ENCODE data around the gene ARMH2. TPM values are rescaled to one million over a fixed set of nuclear protein-coding genes. Genes with fewer than 3 reads are reported as not detected.

Gene ARMH2
- polyA plus RNA-seq, 1 donor from 2014 or later: 0.50 TPM

- no peaks in the 10 kb centered on the region for H3K27me3 Mint-ChIP-seq
Measured at GRCh38 chr6:24827970-24828369, 29.3 kb upstream of the ARMH2 start.

GRCh38 chr6:24827162-24827561, 28.4 kb upstream of the ARMH2 start:
- peaks cover 5% of the 10 kb centered on the region for H3K36me3 Mint-ChIP-seq
- H3K9me3 Mint-ChIP-seq: no peaks in the 10 kb centered on the region
- H3K27me3 Mint-ChIP-seq: no peaks in the 10 kb centered on the region
- no peak overlapping the region for H3K4me3 Mint-ChIP-seq
- peak overlapping the region in 2 of 3 donors; percentile 49 to 67 for H3K27ac Mint-ChIP-seq
- peaks cover 2 to 9% (median 5%) of the 10 kb centered on the region in 3 donors for H3K4me1 Mint-ChIP-seq

More at GRCh38 chr6:24827970-24828369, 29.3 kb upstream of the ARMH2 start:
- peak overlapping the region in 2 of 3 donors; percentile 49 to 84 for H3K27ac Mint-ChIP-seq
- H3K4me1 Mint-ChIP-seq: peaks cover 2 to 9% (median 5%) of the 10 kb centered on the region in 3 donors
- H3K36me3 Mint-ChIP-seq: peaks cover 5% of the 10 kb centered on the region
- H3K4me3 Mint-ChIP-seq: no peak overlapping the region
- no peaks in the 10 kb centered on the region for H3K9me3 Mint-ChIP-seq

- Mint-ChIP-seq H3K9me3 (no peaks in the 10 kb centered on the region), H3K27ac (peak overlapping the region in 1 of 3 donors; percentile 73), H3K27me3 (no peaks in the 10 kb centered on the region), H3K36me3 (peaks cover 7% of the 10 kb centered on the region), H3K4me1 (peaks cover 2 to 13% (median 8%) of the 10 kb centered on the region in 3 donors), H3K4me3 (no peak overlapping the region)
Measured at GRCh38 chr6:24825130-24825630, 26.5 kb upstream of the ARMH2 start.

GRCh38 chr6:24824142-24824938, 25.6 kb upstream of the ARMH2 start:
- no peak overlapping the region for H3K4me3 Mint-ChIP-seq
- no peaks in the 10 kb centered on the region for H3K9me3 Mint-ChIP-seq
- peak overlapping the region in 2 of 3 donors; percentile 39 to 72 for H3K27ac Mint-ChIP-seq
- peaks cover 2 to 8% (median 8%) of the 10 kb centered on the region in 3 donors for H3K4me1 Mint-ChIP-seq
- peaks cover 7% of the 10 kb centered on the region for H3K36me3 Mint-ChIP-seq
- no peaks in the 10 kb centered on the region for H3K27me3 Mint-ChIP-seq

DNA sequence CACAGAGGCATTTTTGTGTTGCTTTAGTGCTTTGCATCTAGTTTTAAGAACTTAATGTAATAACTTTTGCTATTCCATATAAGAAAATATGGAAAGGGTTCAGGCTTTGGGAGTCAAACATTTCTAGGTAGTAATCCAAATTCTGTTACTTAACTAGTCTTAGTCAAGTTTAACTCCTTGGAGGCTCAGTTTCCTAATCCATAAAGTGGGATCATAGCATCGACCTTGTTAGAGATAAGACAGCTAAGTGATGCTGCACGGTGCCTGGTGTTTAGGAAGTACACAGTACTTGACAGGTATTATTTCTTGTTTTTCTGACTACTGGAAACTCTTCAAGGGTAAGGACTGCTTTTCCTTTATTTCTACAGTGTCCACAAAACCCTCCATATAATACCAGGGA, 24.5 kb upstream of the ARMH2 start:
- H3K4me1 Mint-ChIP-seq: peaks cover 2 to 12% (median 7%) of the 10 kb centered on the region in 3 donors
- no peak overlapping the region for H3K4me3 Mint-ChIP-seq
- H3K9me3 Mint-ChIP-seq: no peaks in the 10 kb centered on the region
- H3K27ac Mint-ChIP-seq: peak overlapping the region in 2 of 3 donors; percentile 19 to 45
- peaks cover 8% of the 10 kb centered on the region for H3K36me3 Mint-ChIP-seq
- no peaks in the 10 kb centered on the region for H3K27me3 Mint-ChIP-seq

GRCh38 chr6:24822696-24823095, 24.0 kb upstream of the ARMH2 start:
- H3K36me3 Mint-ChIP-seq: peaks cover 8% of the 10 kb centered on the region
- no peak overlapping the region for H3K4me3 Mint-ChIP-seq
- no peaks in the 10 kb centered on the region for H3K9me3 Mint-ChIP-seq
- H3K27ac Mint-ChIP-seq: peak overlapping the region in 1 of 3 donors; percentile 16
- H3K4me1 Mint-ChIP-seq: peaks cover 2 to 8% (median 7%) of the 10 kb centered on the region in 3 donors
- no peaks in the 10 kb centered on the region for H3K27me3 Mint-ChIP-seq

- no peaks in the 10 kb centered on the region for H3K27me3 Mint-ChIP-seq
- no peaks in the 10 kb centered on the region for H3K9me3 Mint-ChIP-seq
- peak overlapping the region; percentile 26 to 83 (median 50) for H3K27ac Mint-ChIP-seq
- H3K4me3 Mint-ChIP-seq: no peak overlapping the region
- peaks cover 8% of the 10 kb centered on the region for H3K36me3 Mint-ChIP-seq
- peaks cover 0 to 7% (median 3%) of the 10 kb centered on the region in 3 donors for H3K4me1 Mint-ChIP-seq
Measured at GRCh38 chr6:24821860-24822444, 23.2 kb upstream of the ARMH2 start.

GRCh38 chr6:24818346-24818745, 19.6 kb upstream of the ARMH2 start:
- H3K27ac Mint-ChIP-seq: peak overlapping the region in 2 of 3 donors; percentile 50 to 67

GRCh38 chr6:24809728-24810127, 11.0 kb upstream of the ARMH2 start:
- Mint-ChIP-seq H3K4me1 (no peaks in the 10 kb centered on the region), H3K9me3 (no peaks in the 10 kb centered on the region), H3K27me3 (no peaks in the 10 kb centered on the region), H3K4me3 (no peak overlapping the region), H3K27ac (peak overlapping the region in 2 of 3 donors; percentile 48 to 86), H3K36me3 (peaks cover 5% of the 10 kb centered on the region)

More at GRCh38 chr6:24818346-24818745, 19.6 kb upstream of the ARMH2 start:
- H3K27me3 Mint-ChIP-seq: no peaks in the 10 kb centered on the region
- peaks cover 5% of the 10 kb centered on the region for H3K36me3 Mint-ChIP-seq
- H3K9me3 Mint-ChIP-seq: no peaks in the 10 kb centered on the region
- no peak overlapping the region for H3K4me3 Mint-ChIP-seq
- H3K4me1 Mint-ChIP-seq: peaks cover 0 to 7% (median 3%) of the 10 kb centered on the region in 3 donors

- peak overlapping the region in 2 of 3 donors; percentile 2 to 33 for H3K27ac Mint-ChIP-seq
- H3K27me3 Mint-ChIP-seq: no peaks in the 10 kb centered on the region
- no peak overlapping the region for H3K4me3 Mint-ChIP-seq
- peaks cover 6% of the 10 kb centered on the region for H3K36me3 Mint-ChIP-seq
- no peaks in the 10 kb centered on the region for H3K9me3 Mint-ChIP-seq
- peaks cover 0 to 2% (median 0%) of the 10 kb centered on the region in 3 donors for H3K4me1 Mint-ChIP-seq
Measured at GRCh38 chr6:24807584-24807983, 8.9 kb upstream of the ARMH2 start.

DNA sequence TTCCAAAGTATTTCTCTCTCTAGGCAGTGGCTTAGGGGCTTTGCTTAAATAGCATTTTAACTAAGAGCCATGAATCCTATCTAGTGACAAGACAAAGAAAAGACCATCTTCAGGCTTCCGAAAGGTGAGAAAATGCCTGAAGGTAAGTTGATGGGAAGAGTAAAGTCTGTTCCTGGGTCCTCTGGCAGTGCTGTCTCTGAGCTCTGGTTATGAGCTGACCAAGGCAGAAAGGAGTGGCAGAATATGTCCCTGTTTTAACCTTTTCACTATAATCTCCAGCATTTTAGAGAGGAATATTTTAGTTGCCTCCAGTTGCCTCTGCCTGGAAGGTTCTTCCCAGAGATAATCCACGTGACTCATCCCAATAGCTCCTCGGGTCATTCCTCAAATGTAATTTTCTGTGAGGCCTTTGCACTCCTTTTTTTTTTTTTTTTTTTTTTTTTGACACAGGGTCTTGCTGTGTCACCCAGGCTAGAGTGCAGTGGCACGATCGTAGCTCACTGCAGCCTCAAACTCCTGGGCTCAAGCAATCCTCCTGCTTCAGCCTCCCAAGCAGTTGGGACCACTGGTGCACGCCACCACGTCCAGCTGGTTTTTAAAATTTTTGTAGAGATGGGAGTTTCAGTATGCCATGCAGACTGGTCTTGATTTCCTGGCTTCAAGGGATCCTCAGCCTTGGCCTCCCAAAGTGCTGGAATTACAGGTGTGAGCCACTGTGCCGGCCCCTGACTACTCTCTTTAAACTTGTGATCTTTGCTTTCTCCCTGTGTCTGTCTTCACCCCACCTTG, 3.7 kb upstream of the ARMH2 start:
- peaks cover 4 to 8% (median 5%) of the 10 kb centered on the region in 3 donors for H3K4me1 Mint-ChIP-seq
- H3K4me3 Mint-ChIP-seq: no peak overlapping the region
- no peaks in the 10 kb centered on the region for H3K9me3 Mint-ChIP-seq
- H3K27me3 Mint-ChIP-seq: no peaks in the 10 kb centered on the region
- H3K27ac Mint-ChIP-seq: peak overlapping the region in 2 of 3 donors; percentile 78 to 88
- H3K36me3 Mint-ChIP-seq: peaks cover 5% of the 10 kb centered on the region

GRCh38 chr6:24799541-24799915, 811 bp upstream of the ARMH2 start:
- peaks cover 5% of the 10 kb centered on the region for H3K36me3 Mint-ChIP-seq
- H3K27ac Mint-ChIP-seq: peak overlapping the region in 2 of 3 donors; percentile 24 to 78
- peak overlapping the region in 1 of 4 donors; percentile 23 for H3K4me3 Mint-ChIP-seq
- H3K4me1 Mint-ChIP-seq: peaks cover 4 to 12% (median 7%) of the 10 kb centered on the region in 3 donors
- H3K9me3 Mint-ChIP-seq: no peaks in the 10 kb centered on the region
- H3K27me3 Mint-ChIP-seq: no peaks in the 10 kb centered on the region

GRCh38 chr6:24797596-24798216, 1.0 kb downstream of the ARMH2 start:
- Mint-ChIP-seq H3K27me3 (no peaks in the 10 kb centered on the region), H3K36me3 (peaks cover 4% of the 10 kb centered on the region), H3K4me3 (no peak overlapping the region), H3K9me3 (no peaks in the 10 kb centered on the region), H3K4me1 (peaks cover 6 to 12% (median 7%) of the 10 kb centered on the region in 3 donors), H3K27ac (peak overlapping the region in 2 of 3 donors; percentile 53 to 78)

GRCh38 chr6:24796616-24797290, 2.0 kb downstream of the ARMH2 start:
- Mint-ChIP-seq H3K36me3 (peaks cover 4% of the 10 kb centered on the region), H3K9me3 (no peaks in the 10 kb centered on the region), H3K4me1 (peaks cover 6 to 12% (median 7%) of the 10 kb centered on the region in 3 donors), H3K4me3 (no peak overlapping the region), H3K27me3 (no peaks in the 10 kb centered on the region), H3K27ac (peak overlapping the region in 1 of 3 donors; percentile 78)
